ENCODE results near the gene TIAL1. TPM values are rescaled to one million over a fixed set of nuclear protein-coding genes. Genes with fewer than 3 reads are reported as not detected.

The TIAL1 gene
- total and polyA plus RNA-seq, 4 donors: 72.5 to 136 (median 108) TPM

DNA sequence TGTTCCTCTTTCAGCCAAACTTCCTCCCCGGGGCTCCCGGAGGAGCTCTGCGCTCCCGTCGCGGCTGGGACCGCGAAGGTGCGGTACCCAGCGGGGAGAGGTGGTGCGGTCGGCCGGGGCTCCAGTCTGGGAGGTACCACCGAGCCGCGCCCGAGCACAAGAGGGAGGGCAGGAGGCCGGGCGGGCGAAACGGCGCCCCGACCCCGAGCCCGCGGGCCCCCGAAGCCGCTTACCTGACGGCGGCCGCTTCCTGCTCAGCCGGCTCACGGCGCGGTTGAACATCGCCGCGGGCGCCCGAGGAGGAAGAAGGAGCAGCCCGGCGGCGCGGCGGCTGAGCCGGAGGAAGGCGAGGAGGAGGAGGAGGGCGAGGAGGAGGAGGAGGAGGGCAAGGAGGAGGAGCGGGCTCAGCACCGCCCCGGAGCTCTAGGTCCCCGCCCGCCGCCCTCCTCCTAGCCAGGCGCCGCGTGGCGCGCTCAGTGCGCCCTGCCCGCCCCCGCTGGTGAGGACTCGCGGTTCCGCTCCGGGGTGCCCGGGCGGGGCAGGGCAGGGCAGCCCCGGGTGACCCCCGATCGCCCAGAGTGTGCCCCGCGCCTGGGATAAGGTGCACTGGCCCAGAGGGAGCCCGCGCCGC lies 54.3 kb downstream of the TIAL1 start, which contains the start of gene RGS10:
TSS of gene RGS10 (minus strand) at position 363 of the 631 bp plus-strand sequence. CDS start at position 282, 81 bp downstream.
- Histone ChIP-seq H3K4me1 (ENCODE audit: control insufficient read depth, insufficient read depth, low read length) (peaks cover 21% of the 10 kb centered on the region), H3K4me3 (ENCODE audit: low read depth, low read length) (peak within 1 kb of the TSS; percentile 43), H3K36me3 (ENCODE audit: control insufficient read depth, insufficient read depth, low read length) (no peaks in the 10 kb centered on the region), H3K9me3 (ENCODE audit: control insufficient read depth, insufficient read depth, low read length) (no peaks in the 10 kb centered on the region), H3K27ac (ENCODE audit: low read depth, low read length) (no peak within 1 kb of the TSS), H3K27me3 (ENCODE audit: control insufficient read depth, insufficient read depth, low read length) (peaks cover 50% of the 10 kb centered on the region)
- peak in 2 of 6 donors; percentile 56 to 64 for DNase-seq (ENCODE audit: low read depth in 4 of 6, low spot score in 6 of 6)
- WGBS (ENCODE audit: insufficient coverage): under 1% methylated on average over 76 of the region's 76 CpGs

DNA sequence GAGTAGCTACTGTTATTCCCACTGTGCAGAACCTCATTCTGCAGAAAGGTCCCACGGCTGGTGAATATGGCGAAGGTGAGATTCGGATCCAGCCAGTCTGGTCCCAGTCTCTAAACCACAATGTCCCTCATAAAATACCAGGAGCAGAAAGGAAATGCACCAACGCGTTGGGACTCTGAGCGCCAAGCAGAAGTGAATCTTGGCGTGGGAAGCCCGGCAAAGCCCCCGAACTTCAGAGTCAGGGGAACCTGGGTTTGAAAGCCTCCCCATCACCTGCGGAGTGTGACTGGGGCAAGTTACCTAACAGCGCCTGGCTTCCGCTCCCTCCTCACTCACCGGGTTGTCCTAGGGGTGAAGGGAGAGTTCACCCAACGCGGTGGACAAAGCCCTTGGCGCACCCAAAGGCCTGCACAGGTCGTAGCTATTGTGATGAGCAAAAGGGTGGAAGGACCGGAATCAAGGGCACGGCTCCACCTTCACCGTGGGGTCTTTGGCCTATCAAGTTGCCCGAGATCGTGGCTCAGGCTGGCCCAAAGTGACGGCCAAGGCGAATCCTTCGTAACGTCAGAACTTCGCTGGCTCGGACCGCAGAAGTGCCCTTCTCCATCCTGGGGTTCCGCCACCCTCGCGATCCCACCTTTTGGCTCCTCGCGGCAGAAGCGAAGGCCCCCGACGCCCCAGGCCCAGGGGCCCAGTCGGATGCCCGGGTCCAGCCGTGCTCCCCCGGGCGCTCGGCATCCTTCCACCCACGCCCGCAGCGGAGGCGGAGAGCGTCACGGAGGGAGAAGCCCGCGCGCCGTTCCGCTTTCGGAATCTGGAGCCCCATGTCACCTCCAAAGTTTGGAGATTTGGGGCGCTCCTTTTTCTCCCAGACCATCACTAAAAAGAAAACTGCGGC lies 55.1 kb downstream of the TIAL1 start:
- Histone ChIP-seq H3K36me3 (ENCODE audit: control insufficient read depth, insufficient read depth, low read length) (no peaks in the 10 kb centered on the region), H3K9me3 (ENCODE audit: control insufficient read depth, insufficient read depth, low read length) (no peaks in the 10 kb centered on the region), H3K4me1 (ENCODE audit: control insufficient read depth, insufficient read depth, low read length) (peaks cover 21% of the 10 kb centered on the region), H3K27ac (ENCODE audit: low read depth, low read length) (no peak overlapping the region), H3K27me3 (ENCODE audit: control insufficient read depth, insufficient read depth, low read length) (peaks cover 51% of the 10 kb centered on the region), H3K4me3 (ENCODE audit: low read depth, low read length) (peak overlapping the region; percentile 43)
- DNase-seq (ENCODE audit: low read depth in 4 of 6, low spot score in 6 of 6): no peak
- 12% methylated on average over 56 of the region's 57 CpGs for WGBS (ENCODE audit: insufficient coverage)

DNA sequence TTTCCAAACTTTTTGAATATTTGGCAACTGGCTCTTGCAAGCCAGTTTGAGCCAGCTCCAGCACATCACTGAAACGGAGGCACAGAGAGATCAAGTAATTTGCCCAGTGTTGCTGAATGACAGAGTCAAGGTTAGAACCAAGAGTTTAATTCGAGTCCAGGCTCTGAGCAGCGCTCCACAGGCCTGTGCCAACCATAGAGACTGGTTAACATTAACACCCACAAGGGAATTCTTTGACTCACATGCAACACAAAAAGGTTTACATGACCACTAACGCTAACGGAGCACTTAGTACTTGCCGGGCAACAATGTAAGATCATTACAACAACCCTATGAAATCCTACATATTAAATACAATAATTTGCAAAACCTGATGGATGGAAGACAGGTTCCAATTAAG lies 55.7 kb downstream of the TIAL1 start:
- no peak for DNase-seq (ENCODE audit: low read depth in 4 of 6, low spot score in 6 of 6)
- H3K27ac ChIP-seq (ENCODE audit: low read depth, low read length): no peak overlapping the region
- 36% methylated on average over 4 of the region's 6 CpGs for WGBS (ENCODE audit: insufficient coverage)
- peaks cover 23% of the 10 kb centered on the region for H3K4me1 ChIP-seq (ENCODE audit: control insufficient read depth, insufficient read depth, low read length)
- H3K36me3 ChIP-seq (ENCODE audit: control insufficient read depth, insufficient read depth, low read length): no peaks in the 10 kb centered on the region
- peaks cover 51% of the 10 kb centered on the region for H3K27me3 ChIP-seq (ENCODE audit: control insufficient read depth, insufficient read depth, low read length)
- peak overlapping the region; percentile 1 for H3K4me3 ChIP-seq (ENCODE audit: low read depth, low read length)
- no peaks in the 10 kb centered on the region for H3K9me3 ChIP-seq (ENCODE audit: control insufficient read depth, insufficient read depth, low read length)

- Histone ChIP-seq H3K9me3 (ENCODE audit: control insufficient read depth, insufficient read depth, low read length) (no peaks in the 10 kb centered on the region), H3K4me3 (ENCODE audit: low read depth, low read length) (no peak overlapping the region), H3K4me1 (ENCODE audit: control insufficient read depth, insufficient read depth, low read length) (peaks cover 23% of the 10 kb centered on the region), H3K27me3 (ENCODE audit: control insufficient read depth, insufficient read depth, low read length) (peaks cover 46% of the 10 kb centered on the region), H3K27ac (ENCODE audit: low read depth, low read length) (no peak overlapping the region), H3K36me3 (ENCODE audit: control insufficient read depth, insufficient read depth, low read length) (no peaks in the 10 kb centered on the region)
- WGBS (ENCODE audit: insufficient coverage): 93% methylated on average over 3 of the region's 4 CpGs
- DNase-seq (ENCODE audit: low read depth in 4 of 6, low spot score in 6 of 6): no peak
These were observed 56.7 kb downstream of the TIAL1 start for GRCh38 chr10:119540038-119540437.

GRCh38 chr10:119539359-119539825 lies 57.4 kb downstream of the TIAL1 start:
- Histone ChIP-seq H3K4me3 (ENCODE audit: low read depth, low read length) (no peak overlapping the region), H3K36me3 (ENCODE audit: control insufficient read depth, insufficient read depth, low read length) (no peaks in the 10 kb centered on the region), H3K27ac (ENCODE audit: low read depth, low read length) (no peak overlapping the region), H3K9me3 (ENCODE audit: control insufficient read depth, insufficient read depth, low read length) (no peaks in the 10 kb centered on the region), H3K4me1 (ENCODE audit: control insufficient read depth, insufficient read depth, low read length) (peaks cover 23% of the 10 kb centered on the region), H3K27me3 (ENCODE audit: control insufficient read depth, insufficient read depth, low read length) (peaks cover 45% of the 10 kb centered on the region)
- no peak for DNase-seq (ENCODE audit: low read depth in 4 of 6, low spot score in 6 of 6)
- WGBS (ENCODE audit: insufficient coverage): 85% methylated on average over 8 of the region's 9 CpGs

GRCh38 chr10:119538632-119539358 lies 58.0 kb downstream of the TIAL1 start:
- no peaks in the 10 kb centered on the region for H3K9me3 ChIP-seq (ENCODE audit: control insufficient read depth, insufficient read depth, low read length)
- no peak overlapping the region for H3K27ac ChIP-seq (ENCODE audit: low read depth, low read length)
- H3K4me3 ChIP-seq (ENCODE audit: low read depth, low read length): no peak overlapping the region

GRCh38 chr10:119537953-119538630 lies 58.7 kb downstream of the TIAL1 start:
- no peak for DNase-seq (ENCODE audit: low read depth in 4 of 6, low spot score in 6 of 6)
- H3K9me3 ChIP-seq (ENCODE audit: control insufficient read depth, insufficient read depth, low read length): no peaks in the 10 kb centered on the region
- no peak overlapping the region for H3K4me3 ChIP-seq (ENCODE audit: low read depth, low read length)
- no peaks in the 10 kb centered on the region for H3K36me3 ChIP-seq (ENCODE audit: control insufficient read depth, insufficient read depth, low read length)
- H3K4me1 ChIP-seq (ENCODE audit: control insufficient read depth, insufficient read depth, low read length): peaks cover 13% of the 10 kb centered on the region
- 74% methylated on average over 1 of the region's 5 CpGs for WGBS (ENCODE audit: insufficient coverage)
- no peak overlapping the region for H3K27ac ChIP-seq (ENCODE audit: low read depth, low read length)
- peaks cover 34% of the 10 kb centered on the region for H3K27me3 ChIP-seq (ENCODE audit: control insufficient read depth, insufficient read depth, low read length)

More at GRCh38 chr10:119538632-119539358, 58.0 kb downstream of the TIAL1 start:
- Histone ChIP-seq H3K36me3 (ENCODE audit: control insufficient read depth, insufficient read depth, low read length) (no peaks in the 10 kb centered on the region), H3K27me3 (ENCODE audit: control insufficient read depth, insufficient read depth, low read length) (peaks cover 40% of the 10 kb centered on the region), H3K4me1 (ENCODE audit: control insufficient read depth, insufficient read depth, low read length) (peaks cover 20% of the 10 kb centered on the region)
- no peak for DNase-seq (ENCODE audit: low read depth in 4 of 6, low spot score in 6 of 6)
- WGBS (ENCODE audit: insufficient coverage): 76% methylated on average over 8 of the region's 9 CpGs

- Histone ChIP-seq H3K27me3 (ENCODE audit: control insufficient read depth, insufficient read depth, low read length) (peaks cover 22% of the 10 kb centered on the region), H3K4me3 (ENCODE audit: low read depth, low read length) (no peak overlapping the region), H3K9me3 (ENCODE audit: control insufficient read depth, insufficient read depth, low read length) (no peaks in the 10 kb centered on the region), H3K27ac (ENCODE audit: low read depth, low read length) (no peak overlapping the region), H3K36me3 (ENCODE audit: control insufficient read depth, insufficient read depth, low read length) (no peaks in the 10 kb centered on the region), H3K4me1 (ENCODE audit: control insufficient read depth, insufficient read depth, low read length) (peaks cover 2% of the 10 kb centered on the region)
- DNase-seq (ENCODE audit: low read depth in 4 of 6, low spot score in 6 of 6): no peak
- WGBS (ENCODE audit: insufficient coverage): 42% methylated on average over 4 of the region's 9 CpGs
These were observed 60.2 kb downstream of the TIAL1 start for GRCh38 chr10:119536508-119537025.
